KMS-11 (cell line): ENCODE measurements around the gene KCNT1.

ENCODE experiments used
- H2AFZ ChIP-seq: fragments of 200-600 bp; sonication (generic); 2 replicates; pipeline ENCODE4 v1.6.1; 2016; ENCODE audit warnings: antibody characterized with exemption, mixed run types, low read depth
- H3K27ac ChIP-seq: fragments of 200-600 bp; sonication (generic); 2 replicates; pipeline ENCODE4 v1.6.1; 2016; ENCODE audit warnings: mild to moderate bottlenecking, mixed run types
- H3K27me3 ChIP-seq: fragments of 200-600 bp; sonication (generic); 2 replicates; pipeline ENCODE4 v1.6.1; 2017; ENCODE audit warnings: mild to moderate bottlenecking, low read depth, mixed run types, moderate library complexity; ENCODE audit not compliant: insufficient read depth
- H3K36me3 ChIP-seq: fragments of 200-600 bp; sonication (generic); 2 replicates; pipeline ENCODE4 v1.6.1; 2017; ENCODE audit warnings: mild to moderate bottlenecking, mixed run types; ENCODE audit not compliant: insufficient read depth
- H3K4me1 ChIP-seq: fragments of 200-600 bp; sonication (generic); 2 replicates; pipeline ENCODE4 v1.6.1; 2016; ENCODE audit warnings: mild to moderate bottlenecking, low read depth, mixed run types; ENCODE audit not compliant: poor library complexity, severe bottlenecking
- H3K4me2 ChIP-seq: fragments of 200-600 bp; sonication (generic); 2 replicates; pipeline ENCODE4 v1.7.0; 2016; ENCODE audit warnings: mild to moderate bottlenecking, mixed run types
- H3K4me3 ChIP-seq: fragments of 200-600 bp; sonication (generic); IDR thresholded peaks from 2 replicates; pipeline ENCODE4 v1.6.1; 2017; ENCODE audit warnings: low read depth, low read length, mixed read lengths; ENCODE audit not compliant: insufficient read depth
- H3K79me2 ChIP-seq: fragments of 200-600 bp; sonication (generic); 2 replicates; pipeline ENCODE4 v1.6.1; 2016; ENCODE audit warnings: low read depth, mixed run types; ENCODE audit not compliant: insufficient read depth
- H3K9ac ChIP-seq: fragments of 200-600 bp; sonication (generic); 2 replicates; pipeline ENCODE4 v1.6.1; 2016; ENCODE audit warnings: mild to moderate bottlenecking, mixed run types
- H4K20me1 ChIP-seq: fragments of 200-600 bp; sonication (generic); 2 replicates; pipeline ENCODE4 v1.6.1; 2016; ENCODE audit warnings: mild to moderate bottlenecking, mixed run types; ENCODE audit not compliant: insufficient read depth
- TF ChIP-seq, protein P1 (sequence below): fragments of 200-600 bp; sonication (generic); conservative IDR thresholded peaks from 2 replicates; pipeline ENCODE4 v1.6.1; 2017; ENCODE audit warnings: low read depth, mild to moderate bottlenecking, antibody characterized with exemption, low read length, moderate library complexity, mixed read lengths

KCNT1 gene

DNA sequence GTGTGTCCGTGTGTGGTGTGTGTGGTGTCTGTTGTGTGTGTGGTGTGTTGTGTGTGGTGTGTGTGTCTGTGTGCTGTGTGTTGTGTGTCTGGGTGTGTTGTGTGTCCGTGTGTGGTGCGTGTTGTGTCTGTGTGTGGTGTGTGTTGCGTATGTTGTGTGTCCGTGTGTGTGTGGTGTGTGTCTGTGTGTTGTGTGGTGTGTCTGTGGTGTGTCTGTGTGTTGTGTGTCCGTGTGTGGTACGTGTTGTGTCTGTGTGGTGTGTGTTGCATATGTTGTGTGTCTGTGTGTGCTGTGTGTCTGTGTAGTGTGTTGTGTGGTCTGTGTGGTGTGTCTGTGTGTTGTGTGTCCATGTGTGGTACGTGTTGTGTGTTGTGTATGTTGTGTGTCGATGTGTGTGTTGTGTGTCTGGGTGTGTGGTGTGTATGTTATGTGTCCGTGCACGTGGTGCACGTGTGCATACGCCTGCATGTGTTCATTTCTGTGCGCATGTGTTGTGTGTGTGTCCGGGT, 72.3 kb downstream of the KCNT1 start:
- H2AFZ ChIP-seq = no peak overlapping the region
- H3K4me2 ChIP-seq = no peak overlapping the region
- no peaks in the 10 kb centered on the region for H4K20me1 ChIP-seq
- TF ChIP-seq, protein P1, sequence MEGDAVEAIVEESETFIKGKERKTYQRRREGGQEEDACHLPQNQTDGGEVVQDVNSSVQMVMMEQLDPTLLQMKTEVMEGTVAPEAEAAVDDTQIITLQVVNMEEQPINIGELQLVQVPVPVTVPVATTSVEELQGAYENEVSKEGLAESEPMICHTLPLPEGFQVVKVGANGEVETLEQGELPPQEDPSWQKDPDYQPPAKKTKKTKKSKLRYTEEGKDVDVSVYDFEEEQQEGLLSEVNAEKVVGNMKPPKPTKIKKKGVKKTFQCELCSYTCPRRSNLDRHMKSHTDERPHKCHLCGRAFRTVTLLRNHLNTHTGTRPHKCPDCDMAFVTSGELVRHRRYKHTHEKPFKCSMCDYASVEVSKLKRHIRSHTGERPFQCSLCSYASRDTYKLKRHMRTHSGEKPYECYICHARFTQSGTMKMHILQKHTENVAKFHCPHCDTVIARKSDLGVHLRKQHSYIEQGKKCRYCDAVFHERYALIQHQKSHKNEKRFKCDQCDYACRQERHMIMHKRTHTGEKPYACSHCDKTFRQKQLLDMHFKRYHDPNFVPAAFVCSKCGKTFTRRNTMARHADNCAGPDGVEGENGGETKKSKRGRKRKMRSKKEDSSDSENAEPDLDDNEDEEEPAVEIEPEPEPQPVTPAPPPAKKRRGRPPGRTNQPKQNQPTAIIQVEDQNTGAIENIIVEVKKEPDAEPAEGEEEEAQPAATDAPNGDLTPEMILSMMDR = no peak
- no peaks in the 10 kb centered on the region for H3K79me2 ChIP-seq
- no peak overlapping the region for H3K9ac ChIP-seq
- no peak overlapping the region for H3K27ac ChIP-seq
- H3K4me1 ChIP-seq = no peaks in the 10 kb centered on the region
- peaks cover 66% of the 10 kb centered on the region for H3K27me3 ChIP-seq
- no peak overlapping the region for H3K4me3 ChIP-seq
- no peaks in the 10 kb centered on the region for H3K36me3 ChIP-seq

DNA sequence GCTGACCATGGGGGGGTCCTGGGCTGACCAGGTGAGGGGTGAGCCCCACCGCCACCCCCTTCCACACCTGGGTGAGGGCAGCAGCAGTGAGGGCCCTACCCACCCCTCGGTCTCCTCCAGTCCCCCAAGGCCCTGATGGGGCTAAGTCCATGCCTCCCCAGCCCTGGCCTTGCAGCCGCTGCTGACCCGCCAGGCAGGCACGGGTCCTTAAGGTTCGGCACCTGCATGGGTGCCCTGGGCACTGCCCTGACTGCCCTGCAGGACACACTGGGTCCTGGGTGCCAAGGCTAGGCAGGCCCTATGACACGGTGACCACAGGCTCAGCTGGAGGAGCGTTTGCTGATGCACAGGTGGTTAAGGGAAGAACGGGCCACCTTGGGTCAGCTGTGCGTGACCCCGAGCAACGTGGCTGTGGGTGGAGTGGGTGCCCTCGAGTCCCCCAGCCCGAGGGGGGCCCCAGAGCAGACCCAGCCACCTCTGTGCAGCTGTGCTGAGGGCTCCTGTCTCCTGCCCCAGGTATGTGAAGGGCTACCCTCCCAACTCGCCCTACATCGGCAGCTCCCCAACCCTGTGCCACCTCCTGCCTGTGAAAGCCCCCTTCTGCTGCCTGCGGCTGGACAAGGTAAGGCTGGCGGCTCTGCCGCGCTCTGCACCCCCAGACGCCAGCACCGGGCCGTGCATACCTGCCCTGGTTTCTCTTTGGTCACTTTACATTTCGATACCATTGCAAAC, 73.0 kb downstream of the KCNT1 start:
- H3K79me2 ChIP-seq = no peaks in the 10 kb centered on the region
- TF ChIP-seq, protein P1 = no peak
- no peak overlapping the region for H2AFZ ChIP-seq
- no peak overlapping the region for H3K27ac ChIP-seq
- no peaks in the 10 kb centered on the region for H3K36me3 ChIP-seq
- H3K4me3 ChIP-seq = no peak overlapping the region
- no peaks in the 10 kb centered on the region for H4K20me1 ChIP-seq
- no peaks in the 10 kb centered on the region for H3K4me1 ChIP-seq
- no peak overlapping the region for H3K4me2 ChIP-seq
- H3K9ac ChIP-seq = no peak overlapping the region
- peaks cover 70% of the 10 kb centered on the region for H3K27me3 ChIP-seq

DNA sequence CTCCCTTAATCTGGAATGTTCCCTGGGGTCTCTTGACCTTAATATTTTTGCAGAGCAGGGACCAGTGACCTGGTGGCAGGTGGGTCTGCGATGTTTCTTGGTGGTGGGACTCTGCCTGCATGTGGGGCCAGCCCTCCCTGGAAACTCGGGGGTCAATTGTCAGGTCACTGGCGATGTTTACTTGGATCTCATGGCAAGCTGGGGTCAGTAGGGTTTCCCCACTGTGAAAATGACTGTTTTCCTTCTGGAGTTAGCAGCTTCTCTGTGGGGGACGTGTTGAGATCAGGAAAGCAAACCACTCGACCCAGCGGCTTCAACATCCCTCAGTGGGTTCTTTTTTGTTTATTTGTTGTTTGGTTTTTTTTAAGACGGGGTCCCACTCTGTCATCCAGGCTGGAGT, 73.9 kb downstream of the KCNT1 start:
- Histone ChIP-seq H3K4me1 (no peaks in the 10 kb centered on the region), H4K20me1 (no peaks in the 10 kb centered on the region), H3K79me2 (no peaks in the 10 kb centered on the region), H3K36me3 (no peaks in the 10 kb centered on the region), H3K4me3 (no peak overlapping the region), H3K27me3 (peaks cover 70% of the 10 kb centered on the region), H2AFZ (no peak overlapping the region), H3K9ac (no peak overlapping the region), H3K27ac (no peak overlapping the region), H3K4me2 (no peak overlapping the region)
- TF ChIP-seq, protein P1 = no peak

DNA sequence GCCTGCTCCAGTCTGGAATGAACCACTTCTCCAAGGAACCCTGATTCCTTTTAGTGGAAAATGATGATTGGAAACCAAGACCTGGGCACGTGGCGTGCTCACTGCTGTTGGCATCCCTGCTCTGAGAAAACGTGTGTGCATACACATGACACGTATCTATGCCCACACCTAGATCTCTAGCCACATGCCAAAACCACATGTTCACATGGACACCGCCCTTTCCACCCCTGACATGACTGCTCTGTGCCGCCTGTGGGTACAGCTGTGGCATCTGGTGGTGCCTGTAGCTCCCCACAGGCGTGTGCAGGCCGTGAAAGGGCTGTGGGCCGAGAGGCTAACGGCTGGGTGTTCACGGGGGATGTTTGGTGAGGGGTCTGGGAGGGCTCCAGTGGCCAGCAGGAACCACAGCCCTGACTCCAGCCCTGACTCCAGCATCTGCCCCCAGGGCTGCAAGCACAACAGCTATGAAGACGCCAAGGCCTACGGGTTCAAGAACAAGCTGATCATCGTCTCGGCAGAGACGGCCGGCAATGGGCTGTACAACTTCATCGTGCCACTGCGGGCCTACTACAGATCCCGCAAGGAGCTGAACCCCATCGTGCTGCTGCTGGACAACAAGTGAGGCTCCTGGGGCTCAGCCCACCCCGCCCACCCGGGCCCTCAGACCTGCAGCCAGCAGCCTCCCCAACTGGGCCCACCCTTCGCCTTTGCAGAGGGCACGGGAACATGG, 75.1 kb downstream of the KCNT1 start:
- no peak overlapping the region for H3K4me3 ChIP-seq
- peaks cover 70% of the 10 kb centered on the region for H3K27me3 ChIP-seq
- no peaks in the 10 kb centered on the region for H3K4me1 ChIP-seq
- no peak overlapping the region for H3K4me2 ChIP-seq
- H3K9ac ChIP-seq = no peak overlapping the region
- no peaks in the 10 kb centered on the region for H3K36me3 ChIP-seq
- H2AFZ ChIP-seq = no peak overlapping the region
- TF ChIP-seq, protein P1 = no peak
- H3K79me2 ChIP-seq = no peaks in the 10 kb centered on the region
- no peaks in the 10 kb centered on the region for H4K20me1 ChIP-seq
- H3K27ac ChIP-seq = no peak overlapping the region
